Prostate gland (tissue), 2 donors: ENCODE results near the gene PPM1A. TPM values are rescaled to one million over a fixed set of nuclear protein-coding genes. Genes with fewer than 3 reads are reported as not detected.

Experiments
- DNase-seq: peaks from one replicate; pipeline ENCODE4 v3.0.0-alpha.2; 2019; ENCODE audit warnings: low spot score
- H3K27ac ChIP-seq, 2 donors: fragments of 200-600 bp; sonication (generic); 2 replicates each; pipeline ENCODE4 v1.5.1; 2017 to 2019
- H3K27me3 ChIP-seq: fragments of 200-600 bp; sonication (generic); replicated peaks from 2 replicates; pipeline ENCODE4 v1.5.1; 2019; ENCODE audit not compliant: insufficient read depth
- H3K36me3 ChIP-seq, 2 donors: fragments of 200-600 bp; sonication (generic); 1 replicate in 1 of 2; 2 replicates in 1 of 2; pipeline versions ENCODE4 v1.5.1 to v1.8.1; 2017 to 2019
- H3K4me1 ChIP-seq: fragments of 200-600 bp; sonication (generic); replicated peaks from 2 replicates; pipeline ENCODE4 v1.5.1; 2019
- H3K4me3 ChIP-seq, 2 donors: fragments of 200-600 bp; sonication (generic); 2 replicates each; pipeline ENCODE4 v1.5.1; 2017 to 2019
- H3K9me3 ChIP-seq: fragments of 200-600 bp; sonication (generic); 2 replicates; pipeline ENCODE4 v1.5.1; 2017
- POLR2A ChIP-seq: fragments of 450-650 bp; IDR thresholded peaks from one replicate; pipeline ENCODE4 v1.6.1; 2016; ENCODE audit warnings: antibody characterized with exemption, mild to moderate bottlenecking
- POLR2AphosphoS5 ChIP-seq: sonication (generic); formaldehyde crosslinking; IDR thresholded peaks from one replicate; pipeline ENCODE4 v1.6.1; 2017; ENCODE audit warnings: antibody characterized with exemption
- WGBS: methylation state at CpG from one replicate; pipeline ENCODE4 v1.1.5; 2018; 5-methylcytosine and 5-hydroxymethylcytosine counted together
- intact Hi-C: fragments of 100-400 bp; cut with DNase I; formaldehyde crosslinking; loops from one replicate; pipeline ENCODE4 v1.14.2; 2022
- total RNA-seq, 2 donors: library from RNA; depleted of rRNA; stranded (reverse); fragments of >200 nt; gene quantifications; one replicate each; pipeline ENCODE4 v1.1.0, GENCODE V29; 2016
- TF ChIP-seq, protein P1 (sequence below), 4 experiments: fragments of 200-600 bp in 2 of 4; fragments of 450-650 bp in 2 of 4; sonication (generic) in 2 of 4; IDR thresholded peaks; 1 replicate in 3 of 4; 2 replicates in 1 of 4; pipeline ENCODE4 v1.5.1; 2016 to 2019; ENCODE audit warnings: antibody characterized with exemption in 4 of 4, mild to moderate bottlenecking in 2 of 4, moderate library complexity in 2 of 4

Gene PPM1A
- total RNA-seq, 2 donors from 2014 or later = 41.4 to 50.6 TPM

DNA sequence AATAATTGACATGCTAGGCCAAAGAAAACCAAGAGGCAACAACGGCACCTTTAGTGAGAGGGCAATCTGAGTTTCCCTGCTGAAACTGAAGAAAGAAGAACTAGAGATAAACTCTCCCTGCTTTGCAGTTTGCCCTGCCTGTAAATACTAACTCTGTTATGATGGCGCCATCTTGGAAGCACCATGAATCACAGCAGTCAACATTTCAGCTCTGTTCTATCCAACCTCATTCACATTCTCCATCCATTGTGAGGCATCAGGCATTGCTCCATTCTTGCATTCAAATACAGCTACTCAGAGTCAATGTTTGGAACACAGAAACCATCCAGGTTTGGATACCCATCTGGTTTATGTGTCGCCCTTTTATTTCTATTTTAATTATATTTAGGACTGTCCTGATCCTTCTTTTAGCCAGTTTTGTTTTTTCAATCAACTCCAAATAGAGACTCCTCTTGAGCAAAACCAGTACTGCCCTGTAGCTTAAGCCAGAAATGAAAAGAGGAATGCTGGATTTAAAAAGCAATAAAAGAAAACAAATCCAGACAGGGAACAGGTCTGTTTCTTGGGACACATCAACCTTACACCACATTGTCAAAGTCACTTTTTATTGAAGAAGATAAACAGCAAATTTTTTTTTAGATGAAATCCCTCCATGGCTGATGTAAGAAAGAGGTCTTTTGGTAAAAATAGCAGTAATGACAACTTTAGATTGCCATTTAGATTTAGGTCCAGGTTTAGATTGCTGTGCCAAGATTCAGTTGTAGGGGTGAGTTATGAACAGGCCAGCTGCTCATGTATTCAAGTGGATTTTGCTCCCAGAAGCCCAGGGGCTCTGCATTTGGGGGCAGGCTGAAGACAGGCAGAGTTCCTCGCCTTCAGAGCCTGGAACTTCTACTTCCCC lies 33.3 kb upstream of the PPM1A start:
- Histone ChIP-seq H3K27me3 (no peaks in the 10 kb centered on the region), H3K27ac (no peak overlapping the region), H3K4me3 (no peak overlapping the region), H3K36me3 (no peaks in the 10 kb centered on the region), H3K9me3 (no peaks in the 10 kb centered on the region), H3K4me1 (no peaks in the 10 kb centered on the region)
- TF ChIP-seq POLR2A = no peak
- no peak for TF ChIP-seq POLR2AphosphoS5
- TF ChIP-seq, protein P1, sequence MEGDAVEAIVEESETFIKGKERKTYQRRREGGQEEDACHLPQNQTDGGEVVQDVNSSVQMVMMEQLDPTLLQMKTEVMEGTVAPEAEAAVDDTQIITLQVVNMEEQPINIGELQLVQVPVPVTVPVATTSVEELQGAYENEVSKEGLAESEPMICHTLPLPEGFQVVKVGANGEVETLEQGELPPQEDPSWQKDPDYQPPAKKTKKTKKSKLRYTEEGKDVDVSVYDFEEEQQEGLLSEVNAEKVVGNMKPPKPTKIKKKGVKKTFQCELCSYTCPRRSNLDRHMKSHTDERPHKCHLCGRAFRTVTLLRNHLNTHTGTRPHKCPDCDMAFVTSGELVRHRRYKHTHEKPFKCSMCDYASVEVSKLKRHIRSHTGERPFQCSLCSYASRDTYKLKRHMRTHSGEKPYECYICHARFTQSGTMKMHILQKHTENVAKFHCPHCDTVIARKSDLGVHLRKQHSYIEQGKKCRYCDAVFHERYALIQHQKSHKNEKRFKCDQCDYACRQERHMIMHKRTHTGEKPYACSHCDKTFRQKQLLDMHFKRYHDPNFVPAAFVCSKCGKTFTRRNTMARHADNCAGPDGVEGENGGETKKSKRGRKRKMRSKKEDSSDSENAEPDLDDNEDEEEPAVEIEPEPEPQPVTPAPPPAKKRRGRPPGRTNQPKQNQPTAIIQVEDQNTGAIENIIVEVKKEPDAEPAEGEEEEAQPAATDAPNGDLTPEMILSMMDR (IDR thresholded peaks at IDR 0.05) = no peak
- intact Hi-C loops = no loop called here
- no peak for DNase-seq
- 85% methylated on average over 4 of the region's 4 CpGs for WGBS

DNA sequence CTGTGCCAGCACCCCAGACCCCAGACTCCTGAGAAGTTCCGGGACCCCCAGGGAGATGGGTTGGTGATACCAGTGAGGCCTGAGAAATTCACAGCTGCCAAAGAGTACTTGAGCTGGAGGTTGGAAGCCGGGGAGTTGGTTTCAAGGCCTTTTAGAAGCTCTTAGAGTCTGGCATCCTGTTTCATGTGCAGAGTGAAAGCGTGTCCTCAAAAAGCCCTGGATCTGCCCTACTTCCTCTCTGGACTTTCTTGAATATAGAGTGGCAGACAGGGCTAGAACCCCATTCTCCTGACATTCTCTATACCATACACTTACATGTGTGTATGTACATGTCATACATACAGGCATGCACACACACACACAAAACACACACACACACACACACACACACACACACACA lies 31.3 kb upstream of the PPM1A start:
- H3K4me3 ChIP-seq = no peak overlapping the region
- H3K36me3 ChIP-seq = no peaks in the 10 kb centered on the region
- TF ChIP-seq, protein P1 (IDR thresholded peaks at IDR 0.05) = no peak
- TF ChIP-seq POLR2A (no peak), POLR2AphosphoS5 (no peak)
- intact Hi-C loops = no loop called here
- no peak for DNase-seq
- H3K27me3 ChIP-seq = no peaks in the 10 kb centered on the region
- no peaks in the 10 kb centered on the region for H3K9me3 ChIP-seq
- H3K27ac ChIP-seq = no peak overlapping the region
- H3K4me1 ChIP-seq = peaks cover 5% of the 10 kb centered on the region
- 87% methylated on average over 3 of the region's 3 CpGs for WGBS

DNA sequence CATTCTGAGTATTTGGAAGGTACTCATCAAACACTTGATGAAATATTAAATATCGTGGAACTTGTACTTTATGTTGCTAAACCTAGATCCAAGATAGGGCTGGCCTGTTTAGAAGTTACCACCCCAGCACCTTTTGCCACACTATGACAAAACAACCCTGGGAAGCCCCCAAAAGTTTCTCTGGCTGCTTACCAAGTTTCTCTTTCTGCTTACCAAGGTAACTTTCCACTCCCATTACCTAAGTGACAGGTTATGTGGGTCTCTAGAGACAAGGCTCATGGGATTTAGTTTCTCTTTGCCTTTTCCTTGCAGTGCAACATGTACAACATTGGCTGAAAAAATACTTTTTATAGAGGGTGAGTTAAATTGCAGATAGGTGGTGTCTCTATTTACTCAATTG lies 28.9 kb upstream of the PPM1A start:
- Histone ChIP-seq H3K4me3 (no peak overlapping the region), H3K9me3 (no peaks in the 10 kb centered on the region), H3K36me3 (no peaks in the 10 kb centered on the region), H3K27me3 (no peaks in the 10 kb centered on the region), H3K27ac (no peak overlapping the region), H3K4me1 (peaks cover 5% of the 10 kb centered on the region)
- intact Hi-C loops = no loop called here
- no peak for DNase-seq
- WGBS = 95% methylated on average over 1 of the region's 1 CpG
- TF ChIP-seq POLR2AphosphoS5 = no peak
- TF ChIP-seq, protein P1 (IDR thresholded peaks at IDR 0.05) = no peak
- no peak for TF ChIP-seq POLR2A

DNA sequence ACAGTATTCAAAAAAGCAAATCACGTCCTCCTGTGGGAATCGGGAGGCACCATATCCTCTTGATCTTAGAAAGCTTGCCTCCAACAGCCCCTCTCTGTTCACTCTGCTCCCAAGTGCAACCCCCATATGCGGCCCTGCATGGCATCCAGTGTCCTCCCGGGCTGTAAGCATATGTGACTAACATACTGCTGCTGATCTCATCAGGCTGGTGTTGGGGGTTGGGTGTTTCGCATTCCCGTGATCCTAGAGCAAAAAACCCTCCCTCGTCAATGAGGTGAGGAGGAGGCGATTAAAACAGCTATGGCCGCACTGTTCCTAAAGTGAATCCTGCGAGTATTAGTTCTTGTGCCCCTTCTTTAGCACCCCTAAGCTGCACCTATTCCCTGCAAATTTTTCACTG lies 28.1 kb upstream of the PPM1A start:
- 90% methylated on average over 10 of the region's 10 CpGs for WGBS
- no peak for DNase-seq
- peaks cover 5% of the 10 kb centered on the region for H3K4me1 ChIP-seq
- no peaks in the 10 kb centered on the region for H3K36me3 ChIP-seq
- no peaks in the 10 kb centered on the region for H3K9me3 ChIP-seq
- H3K27me3 ChIP-seq = no peaks in the 10 kb centered on the region
- TF ChIP-seq POLR2AphosphoS5 (no peak), POLR2A (no peak)
- TF ChIP-seq, protein P1 (IDR thresholded peaks at IDR 0.05) = no peak
- H3K27ac ChIP-seq = no peak overlapping the region
- intact Hi-C loops = no loop called here
- H3K4me3 ChIP-seq = no peak overlapping the region

DNA sequence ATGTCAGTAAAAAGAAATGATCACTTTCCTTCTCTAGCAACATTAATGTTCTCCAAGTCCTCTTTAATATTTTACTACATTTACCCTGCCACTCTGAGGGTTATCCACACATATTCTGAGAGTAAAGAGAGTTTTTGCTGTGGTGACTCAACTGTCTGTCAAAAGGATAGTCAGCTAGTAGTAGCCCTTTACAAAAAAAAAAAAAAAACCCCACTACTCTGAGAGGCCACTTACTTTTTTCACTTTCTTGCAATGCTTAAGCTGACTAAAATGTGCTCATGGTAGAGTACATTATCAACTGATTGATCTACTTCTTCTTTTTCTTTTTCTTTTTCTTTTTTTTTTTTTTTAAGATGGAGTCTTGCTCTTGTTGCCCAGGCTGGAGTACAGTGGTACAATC lies 27.6 kb upstream of the PPM1A start:
- peaks cover 5% of the 10 kb centered on the region for H3K4me1 ChIP-seq
- no peak overlapping the region for H3K27ac ChIP-seq
- no peaks in the 10 kb centered on the region for H3K9me3 ChIP-seq
- no peak for DNase-seq
- H3K4me3 ChIP-seq = no peak overlapping the region
- no peaks in the 10 kb centered on the region for H3K36me3 ChIP-seq
- H3K27me3 ChIP-seq = no peaks in the 10 kb centered on the region
- intact Hi-C loops = no loop called here
- TF ChIP-seq POLR2A = no peak
- TF ChIP-seq, protein P1 (IDR thresholded peaks at IDR 0.05) = no peak
- TF ChIP-seq POLR2AphosphoS5 = no peak
